Hepatic stellate cell (primary cell): ENCODE results near the gene GVQW3.
"Not testable (repeated sequence)": the region's sequence is repeated elsewhere in the genome, so short reads cannot be mapped to it uniquely, and the experiment has no call there.

Source experiments
- DNase-seq: peaks from one replicate; pipeline ENCODE4 v3.0.0; 2011; ENCODE audit warnings: low spot score

Gene GVQW3

DNA sequence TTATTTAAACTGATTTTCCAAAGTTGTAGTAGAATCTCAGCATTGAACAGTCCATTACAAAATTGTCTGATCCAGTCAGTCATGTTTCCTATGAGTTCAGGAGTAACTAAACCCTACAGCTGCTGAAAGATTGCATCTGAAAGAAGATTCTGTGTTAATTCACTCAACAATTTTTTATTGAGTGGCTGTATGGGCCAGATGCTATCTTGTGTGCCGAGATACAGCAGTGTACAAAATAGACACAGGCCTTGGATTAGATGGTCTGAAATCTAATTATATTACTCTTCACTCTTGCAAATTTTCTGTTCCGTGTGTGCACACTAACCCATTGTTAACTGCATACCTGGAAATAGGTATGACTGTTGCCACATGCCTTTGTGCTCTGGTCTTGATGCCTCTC is 7.3 kb downstream of the GVQW3 start:
- no peak for DNase-seq

DNA sequence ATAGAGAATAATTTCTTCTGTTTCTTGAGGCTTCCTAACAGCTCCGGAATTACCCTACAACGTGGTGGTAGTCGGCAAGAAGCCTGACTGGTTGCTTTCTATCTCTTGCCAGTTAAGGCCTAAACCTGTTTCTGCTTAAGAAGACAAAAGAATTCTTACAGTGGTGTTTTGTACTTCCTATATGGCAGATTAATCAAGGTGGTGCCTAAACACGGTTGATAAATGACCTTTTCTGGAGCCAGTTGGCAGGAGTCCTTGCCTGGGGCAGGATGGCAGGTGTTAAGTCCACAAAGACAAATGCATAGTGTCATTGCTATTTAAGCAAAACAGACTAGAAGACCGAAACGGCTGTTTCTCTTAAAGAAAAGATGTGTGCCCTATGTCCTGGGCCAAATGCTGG is 9.9 kb downstream of the GVQW3 start:
- no peak for DNase-seq

DNA sequence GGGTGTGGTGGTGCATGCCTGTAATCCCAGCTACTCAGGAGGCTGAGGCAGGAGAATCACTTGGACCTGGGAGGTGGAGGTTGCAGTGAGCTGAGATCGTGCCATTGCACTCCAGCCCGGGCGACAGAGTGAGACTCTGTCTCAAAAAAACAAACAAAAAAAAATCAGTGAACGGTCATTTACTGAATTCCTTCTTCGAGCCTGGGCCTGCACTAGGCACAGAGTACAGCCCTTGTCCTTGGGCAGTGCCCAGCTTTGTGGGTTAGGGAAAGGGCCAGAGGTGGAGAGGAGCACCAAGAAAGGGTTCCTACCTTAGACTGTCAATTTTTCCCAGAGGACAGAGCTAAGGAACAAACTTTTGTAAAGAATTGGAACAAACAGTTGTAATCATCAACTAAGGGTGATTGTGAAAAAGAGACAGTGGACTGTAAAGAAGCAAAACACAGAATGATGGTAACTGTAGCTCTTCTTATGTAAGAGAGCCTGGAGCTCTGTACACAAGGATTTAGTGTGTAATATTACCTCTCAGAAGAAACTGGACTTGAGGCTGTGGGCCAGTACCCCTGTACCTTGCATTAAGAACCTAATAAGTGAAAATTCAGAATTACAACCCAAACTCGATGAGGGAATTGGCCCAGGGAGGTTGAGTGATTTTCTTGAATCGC is 10.8 kb downstream of the GVQW3 start:
- DNase-seq = no peak

GRCh38 chr11:76392870-76393269 is 11.7 kb downstream of the GVQW3 start:
- no peak for DNase-seq

- DNase-seq = no peak
Measured at GRCh38 chr11:76394411-76394810, 13.3 kb downstream of the GVQW3 start.

GRCh38 chr11:76395296-76395695 is 14.2 kb downstream of the GVQW3 start:
- DNase-seq = no peak

- DNase-seq = no peak
Measured at GRCh38 chr11:76397383-76397782, 16.3 kb downstream of the GVQW3 start.

- no peak for DNase-seq
Measured at GRCh38 chr11:76400967-76401366, 19.8 kb downstream of the GVQW3 start.

DNA sequence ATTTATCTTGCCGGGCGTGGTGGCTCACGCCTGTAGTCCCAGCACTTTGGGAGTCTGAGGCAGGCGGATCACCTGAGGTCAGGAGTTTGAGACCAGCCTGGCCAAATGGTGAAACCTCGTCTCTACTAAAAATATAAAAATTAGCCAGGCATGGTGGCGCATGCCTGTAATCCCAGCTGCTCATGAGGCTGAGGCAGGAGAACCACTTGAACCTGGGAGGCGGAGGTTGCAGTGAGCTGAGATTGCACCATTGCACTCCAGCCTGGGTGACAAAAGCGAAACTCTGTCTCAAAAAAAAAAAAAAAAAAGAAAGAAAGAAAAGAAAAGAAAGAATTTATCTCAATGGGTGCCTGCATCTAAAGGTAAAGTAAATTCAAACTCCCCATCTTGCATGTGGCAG is 20.4 kb downstream of the GVQW3 start:
- DNase-seq = not testable (repeated sequence)

DNA sequence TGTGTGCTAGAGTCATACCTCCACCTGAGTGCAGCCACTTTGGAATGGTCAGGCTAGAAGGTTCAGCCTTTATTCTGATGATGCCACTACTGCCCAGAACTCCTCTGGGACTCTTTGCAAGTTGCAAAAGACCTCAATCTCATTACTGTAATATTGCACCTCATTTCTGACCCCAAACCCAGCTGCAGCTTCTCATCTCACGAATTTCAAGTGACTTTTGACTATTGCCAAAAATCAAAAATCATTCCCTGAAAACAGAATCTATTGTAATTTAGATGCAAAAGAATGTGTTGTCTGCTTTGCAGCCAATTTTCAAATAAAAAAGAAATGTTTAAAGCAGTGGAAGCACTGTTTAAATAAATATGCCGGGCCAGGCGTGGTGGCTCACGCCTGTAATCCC is 25.2 kb downstream of the GVQW3 start:
- DNase-seq = no peak

- DNase-seq = no peak
Measured at GRCh38 chr11:76408171-76408965, 27.2 kb downstream of the GVQW3 start.

- DNase-seq = no peak
Measured at GRCh38 chr11:76410851-76411357, 29.8 kb downstream of the GVQW3 start.

DNA sequence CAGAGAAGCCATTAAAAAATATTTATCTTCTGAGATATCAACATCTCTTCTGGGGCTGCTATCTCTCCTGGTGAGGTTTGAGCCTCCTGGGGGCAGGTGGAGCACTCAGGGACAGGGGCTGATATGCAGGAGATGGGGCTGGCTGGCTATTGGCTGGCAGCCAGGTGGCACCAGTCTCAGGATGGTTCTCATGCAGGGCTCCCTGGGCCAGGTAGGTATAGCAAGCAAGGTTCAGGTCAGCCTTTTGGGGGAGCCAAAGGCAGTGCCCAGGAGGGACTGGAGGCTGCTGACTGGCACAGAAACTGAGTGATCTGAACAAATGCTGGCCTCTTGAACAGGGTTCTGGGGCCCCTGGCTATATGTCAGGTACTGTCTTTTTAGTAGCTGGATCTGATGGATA is 34.0 kb downstream of the GVQW3 start:
- no peak for DNase-seq

DNA sequence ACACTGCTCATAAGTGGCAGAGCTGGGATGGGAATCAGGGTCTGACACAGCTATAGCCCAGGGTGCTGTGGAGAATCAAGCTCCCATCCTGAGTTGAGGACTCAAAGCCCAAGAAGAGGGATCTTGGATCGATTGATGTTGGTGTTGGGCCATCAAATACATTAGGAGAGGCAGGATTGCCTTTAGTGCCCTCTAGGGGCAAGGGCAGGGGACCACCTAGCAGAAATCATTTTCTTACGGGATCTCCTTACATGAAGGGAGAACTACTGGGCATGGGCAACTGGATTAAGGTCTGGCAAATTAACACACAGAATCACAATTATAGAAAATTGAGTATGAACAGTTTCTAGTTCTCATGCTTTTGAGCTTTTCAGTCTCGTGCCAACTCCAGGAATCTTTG is 38.8 kb downstream of the GVQW3 start:
- DNase-seq = no peak

DNA sequence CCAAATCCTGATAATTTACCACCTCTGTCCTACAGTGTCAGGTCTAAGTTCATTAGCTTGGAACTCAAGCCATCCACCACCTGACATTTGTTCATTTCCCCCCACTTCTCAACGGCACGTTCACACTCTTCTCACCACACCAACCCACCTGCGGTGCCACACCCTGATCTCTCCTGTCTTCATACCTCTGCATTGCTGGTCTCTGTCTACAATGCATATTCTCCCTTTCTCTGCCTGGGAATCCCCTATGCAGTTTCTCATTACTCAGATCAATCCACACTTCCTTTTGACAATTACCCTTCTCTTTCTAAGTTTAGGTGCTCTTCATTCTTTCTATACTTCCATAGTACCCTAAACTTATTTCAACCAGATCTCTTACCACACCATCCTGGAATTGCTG is 43.3 kb downstream of the GVQW3 start:
- DNase-seq = no peak

DNA sequence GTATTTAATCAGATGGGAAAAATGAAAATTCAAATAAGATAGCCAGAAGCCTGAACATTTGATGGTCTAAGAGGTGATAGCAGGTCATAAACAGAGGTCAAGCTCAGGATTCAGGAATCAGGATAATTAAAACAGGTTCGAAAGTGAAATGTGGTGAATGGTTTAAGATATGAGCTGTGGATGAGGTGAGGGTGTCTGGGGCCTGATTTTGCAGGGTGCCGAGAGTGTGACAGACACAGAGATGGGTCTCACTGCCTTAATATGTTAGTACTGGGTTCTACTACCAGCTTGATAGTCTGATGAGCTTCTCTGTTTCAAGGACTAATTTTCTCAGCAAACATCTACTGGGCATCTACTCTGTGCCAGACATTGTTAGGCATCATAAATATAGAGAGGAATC is 43.8 kb downstream of the GVQW3 start:
- no peak for DNase-seq

- DNase-seq = no peak
Measured at GRCh38 chr11:76426660-76427059, 45.5 kb downstream of the GVQW3 start.

DNA sequence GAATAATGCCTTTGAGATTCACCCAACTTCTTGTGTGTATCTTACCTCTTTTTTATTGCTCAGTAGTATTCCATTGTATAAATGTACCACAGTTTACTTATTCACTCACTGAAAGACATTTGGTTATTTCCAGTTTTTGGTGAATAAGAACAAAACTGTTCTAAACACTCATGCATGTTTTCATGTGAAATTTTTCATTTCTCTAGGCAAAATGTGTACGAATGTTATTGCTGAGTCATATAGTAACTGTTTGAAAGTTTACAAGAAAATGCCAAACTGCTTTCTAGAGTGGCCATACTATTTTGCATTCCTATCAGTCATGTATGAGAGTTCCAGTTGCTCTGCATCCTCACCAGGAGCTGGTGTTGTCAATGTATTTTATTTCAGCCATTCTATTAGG is 54.9 kb downstream of the GVQW3 start:
- DNase-seq = no peak

DNA sequence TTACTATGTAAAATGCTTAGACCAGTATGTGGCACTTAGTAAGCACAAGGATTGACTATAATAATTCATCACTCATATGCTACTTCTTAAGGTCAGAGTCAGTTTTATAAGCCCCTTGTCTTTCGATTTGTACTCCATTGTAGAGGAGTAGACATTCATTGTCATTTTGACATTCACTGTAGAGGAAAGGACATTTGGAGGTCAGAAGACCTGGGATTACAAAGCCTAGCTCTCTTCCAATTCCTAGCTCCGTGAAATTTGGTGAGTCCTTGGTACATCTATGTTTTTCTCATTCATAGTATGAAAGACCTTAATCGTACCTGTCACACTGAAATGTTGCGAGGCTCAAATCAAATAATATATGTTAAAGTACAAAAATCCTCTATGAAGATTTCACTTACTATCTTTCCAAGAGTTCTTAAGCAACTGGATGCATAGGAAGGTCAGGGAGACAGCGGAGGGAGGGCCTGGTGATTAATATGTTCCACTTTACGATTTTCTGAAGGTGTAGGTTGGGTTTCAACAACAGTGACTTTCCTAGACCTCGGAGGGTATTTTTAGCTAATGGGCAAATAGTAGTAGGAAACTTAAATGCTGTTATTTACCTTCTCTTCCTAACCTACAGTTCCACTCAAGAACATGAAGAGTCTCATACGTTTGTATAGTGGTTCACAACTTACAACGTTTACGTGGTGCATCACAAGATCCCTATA is 62.3 kb downstream of the GVQW3 start:
- DNase-seq = no peak

- no peak for DNase-seq
Measured at GRCh38 chr11:76444065-76444383, 62.9 kb downstream of the GVQW3 start.

- peak; percentile 94 for DNase-seq
Measured at GRCh38 chr11:76444384-76445120, 63.4 kb downstream of the GVQW3 start, which contains the start of gene EMSY. Gene EMSY, plus strand, starts transcription at chr11:76445018. Its CDS starts 1,921 bp downstream, at chr11:76446939.
